DND-41 (cell line): Measurements from ENCODE around the gene PEX5.

Experiments
- CTCF ChIP-seq: IDR thresholded peaks from 2 replicates; pipeline ENCODE4 v1.5.1; 2012; ENCODE audit warnings: borderline replicate concordance, low read length, moderate library complexity, mild to moderate bottlenecking; ENCODE audit not compliant: poor library complexity, severe bottlenecking; ENCODE audit errors: extremely low read depth
- EZH2 ChIP-seq: IDR thresholded peaks from 3 replicates; pipeline ENCODE4 v1.6.1; 2012; ENCODE audit warnings: borderline replicate concordance, low read depth, mild to moderate bottlenecking, moderate library complexity, low read length, inconsistent platforms; ENCODE audit not compliant: severe bottlenecking

GRCh38 chr12:7144414-7145120 lies 44.9 kb upstream of the PEX5 start:
- TF ChIP-seq EZH2, result no peak
- TF ChIP-seq CTCF, result peak; percentile 71
